HEK293 (cell line): ENCODE measurements around the gene RCAN2.

Experiments used
- CTCF ChIA-PET: fragments of 350-600 bp; formaldehyde crosslinking; extraction: SDS; loops from one replicate; lab custom pipeline; 2021; ENCODE audit warnings: antibody characterized with exemption; lab: Yijun Ruan, JAX
- POLR2A ChIA-PET: fragments of 300-600 bp; formaldehyde crosslinking; extraction: SDS; loops from one replicate; lab custom pipeline; 2020; ENCODE audit warnings: antibody characterized with exemption, inconsistent platforms; lab: Yijun Ruan, JAX
- H3K27ac ChIP-seq: fragments of 200-500 bp; sonication (Bioruptor generic); 2 replicates; pipeline ENCODE4 v1.5.1; 2014; ENCODE audit warnings: low read depth, low read length, control low read depth, inconsistent platforms; ENCODE audit errors: extremely low read depth
- H3K36me3 ChIP-seq, 2 experiments: fragments of 200-500 bp in 1 of 2; sonication (Bioruptor generic) in 1 of 2; 1 replicate in 1 of 2; 2 replicates in 1 of 2; pipeline ENCODE4 v1.5.1; 2014 to 2017; ENCODE audit warnings: inconsistent platforms in 2 of 2, low read length in 2 of 2; ENCODE audit not compliant: control insufficient read depth in 2 of 2, insufficient read depth in 1 of 2
- H3K4me1 ChIP-seq: fragments of 200-500 bp; sonication (Bioruptor generic); 2 replicates; pipeline ENCODE4 v1.5.1; 2014; ENCODE audit warnings: mild to moderate bottlenecking, low read length, inconsistent platforms; ENCODE audit not compliant: control insufficient read depth, insufficient read depth
- H3K4me3 ChIP-seq: 2 replicates; pipeline ENCODE4 v1.5.1; 2011; ENCODE audit warnings: low read depth, mild to moderate bottlenecking, control low read depth, low read length, moderate library complexity
- H3K9me3 ChIP-seq: fragments of 200-500 bp; sonication (Bioruptor generic); 2 replicates; pipeline ENCODE4 v1.5.1; 2014; ENCODE audit warnings: low read depth, low read length, inconsistent platforms; ENCODE audit not compliant: control insufficient read depth, insufficient read depth
- BCL11A ChIP-seq: fragments of 450-650 bp; formaldehyde crosslinking; IDR thresholded peaks from 2 replicates; pipeline ENCODE4 v1.5.1; 2016; ENCODE audit warnings: low read depth, missing biosample characterization, missing genetic modification characterization
- BCL11B ChIP-seq: fragments of 450-650 bp; formaldehyde crosslinking; IDR thresholded peaks from 2 replicates; pipeline ENCODE4 v1.5.1; 2016; ENCODE audit warnings: low read depth, missing biosample characterization, missing genetic modification characterization
- KLF7 ChIP-seq: fragments of 450-650 bp; formaldehyde crosslinking; IDR thresholded peaks from 2 replicates; pipeline ENCODE4 v1.5.1; 2016; ENCODE audit warnings: missing biosample characterization, missing genetic modification characterization, borderline replicate concordance
- MEIS1 ChIP-seq: sonication (generic); formaldehyde crosslinking; IDR thresholded peaks from 2 replicates; pipeline ENCODE4 v1.8.1; 2022; ENCODE audit warnings: missing genetic modification reagents, mild to moderate bottlenecking, borderline replicate concordance
- OVOL3 ChIP-seq: fragments of 450-650 bp; formaldehyde crosslinking; IDR thresholded peaks from 2 replicates; pipeline ENCODE4 v1.5.1; 2016; ENCODE audit warnings: missing biosample characterization, missing genetic modification characterization
- ZBTB1 ChIP-seq: fragments of 450-650 bp; formaldehyde crosslinking; IDR thresholded peaks from 2 replicates; pipeline ENCODE4 v1.5.1; 2016; ENCODE audit warnings: missing biosample characterization, missing genetic modification characterization
- ZFHX2 ChIP-seq: fragments of 450-650 bp; formaldehyde crosslinking; conservative IDR thresholded peaks from 2 replicates; pipeline ENCODE4 v1.5.1; 2016; ENCODE audit warnings: missing biosample characterization, missing genetic modification characterization
- ZNF211 ChIP-seq: fragments of 450-650 bp; formaldehyde crosslinking; IDR thresholded peaks from 2 replicates; pipeline ENCODE4 v1.5.1; 2016; ENCODE audit warnings: low read depth, missing biosample characterization, missing genetic modification characterization
- ZNF292 ChIP-seq: fragments of 450-650 bp; formaldehyde crosslinking; IDR thresholded peaks from 2 replicates; pipeline ENCODE4 v1.5.1; 2016; ENCODE audit warnings: low read depth, missing biosample characterization, missing genetic modification characterization, borderline replicate concordance
- ZNF629 ChIP-seq: fragments of 450-650 bp; formaldehyde crosslinking; IDR thresholded peaks from 2 replicates; pipeline ENCODE4 v1.5.1; 2017; ENCODE audit warnings: missing biosample characterization, missing genetic modification characterization
- ZNF660 ChIP-seq: fragments of 450-650 bp; IDR thresholded peaks from 2 replicates; pipeline ENCODE4 v1.5.1; 2018; ENCODE audit warnings: missing biosample characterization, mild to moderate bottlenecking, missing genetic modification characterization
- ZNF677 ChIP-seq: fragments of 450-650 bp; IDR thresholded peaks from 2 replicates; pipeline ENCODE4 v1.5.0; 2018; ENCODE audit warnings: missing biosample characterization, mild to moderate bottlenecking, missing genetic modification characterization, moderate library complexity
- ZNF776 ChIP-seq: fragments of 450-650 bp; formaldehyde crosslinking; IDR thresholded peaks from 2 replicates; pipeline ENCODE4 v1.5.0; 2017; ENCODE audit warnings: missing biosample characterization, missing genetic modification characterization, borderline replicate concordance
- TF ChIP-seq, protein P1 (sequence below): fragments of 450-650 bp; formaldehyde crosslinking; IDR thresholded peaks from 2 replicates; pipeline ENCODE4 v1.5.1; 2016; ENCODE audit warnings: missing biosample characterization, missing genetic modification characterization
- TF ChIP-seq, protein P2 (sequence below): fragments of 450-650 bp; formaldehyde crosslinking; IDR thresholded peaks from 2 replicates; pipeline ENCODE4 v1.5.1; 2016; ENCODE audit warnings: missing biosample characterization, missing genetic modification characterization
- TF ChIP-seq, protein P3 (sequence below): fragments of 450-650 bp; IDR thresholded peaks from 2 replicates; pipeline ENCODE4 v1.5.1; 2018; ENCODE audit warnings: missing biosample characterization, missing genetic modification characterization
- TF ChIP-seq, protein P4 (sequence below): fragments of 450-650 bp; formaldehyde crosslinking; IDR thresholded peaks from 2 replicates; pipeline ENCODE4 v1.5.1; 2016; ENCODE audit warnings: missing biosample characterization, missing genetic modification characterization

RCAN2 gene

DNA sequence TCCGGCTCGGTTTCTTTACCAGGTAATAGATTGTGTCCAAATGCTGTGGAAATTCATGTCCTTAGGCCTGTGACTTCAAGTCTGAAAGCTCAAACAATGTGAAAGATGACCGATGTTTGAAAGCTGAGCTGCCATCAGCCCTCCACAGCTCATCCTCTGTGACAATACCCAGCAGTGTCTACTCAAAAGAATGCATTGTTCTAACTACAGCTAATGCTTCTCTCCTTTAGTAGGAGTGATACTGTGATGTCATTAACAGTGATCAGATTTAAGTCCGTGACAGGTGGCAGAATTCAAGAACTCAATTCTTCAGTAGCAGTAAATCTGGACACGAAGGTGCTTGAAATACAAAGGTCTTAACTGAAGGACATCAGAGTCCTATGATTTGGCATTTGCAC is 97.3 kb downstream of the RCAN2 start (continued):
- TF ChIP-seq, protein P1, sequence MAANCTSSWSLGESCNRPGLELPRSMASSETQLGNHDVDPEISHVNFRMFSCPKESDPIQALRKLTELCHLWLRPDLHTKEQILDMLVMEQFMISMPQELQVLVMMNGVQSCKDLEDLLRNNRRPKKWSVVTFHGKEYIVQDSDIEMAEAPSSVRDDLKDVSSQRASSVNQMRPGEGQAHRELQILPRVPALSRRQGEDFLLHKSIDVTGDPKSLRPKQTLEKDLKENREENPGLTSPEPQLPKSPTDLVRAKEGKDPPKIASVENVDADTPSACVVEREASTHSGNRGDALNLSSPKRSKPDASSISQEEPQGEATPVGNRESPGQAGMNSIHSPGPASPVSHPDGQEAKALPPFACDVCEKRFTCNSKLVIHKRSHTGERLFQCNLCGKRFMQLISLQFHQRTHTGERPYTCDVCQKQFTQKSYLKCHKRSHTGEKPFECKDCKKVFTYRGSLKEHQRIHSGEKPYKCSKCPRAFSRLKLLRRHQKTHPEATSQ: no peak
- TF ChIP-seq ZNF211 (tag by site-specific recombination): no peak
- no peak for TF ChIP-seq KLF7 (tag by site-specific recombination)
- TF ChIP-seq OVOL3 (tag by site-specific recombination): no peak
- TF ChIP-seq MEIS1 (CRISPR knock-in tag): no peak
- TF ChIP-seq ZNF660 (tag by site-specific recombination): no peak
- TF ChIP-seq, protein P2, sequence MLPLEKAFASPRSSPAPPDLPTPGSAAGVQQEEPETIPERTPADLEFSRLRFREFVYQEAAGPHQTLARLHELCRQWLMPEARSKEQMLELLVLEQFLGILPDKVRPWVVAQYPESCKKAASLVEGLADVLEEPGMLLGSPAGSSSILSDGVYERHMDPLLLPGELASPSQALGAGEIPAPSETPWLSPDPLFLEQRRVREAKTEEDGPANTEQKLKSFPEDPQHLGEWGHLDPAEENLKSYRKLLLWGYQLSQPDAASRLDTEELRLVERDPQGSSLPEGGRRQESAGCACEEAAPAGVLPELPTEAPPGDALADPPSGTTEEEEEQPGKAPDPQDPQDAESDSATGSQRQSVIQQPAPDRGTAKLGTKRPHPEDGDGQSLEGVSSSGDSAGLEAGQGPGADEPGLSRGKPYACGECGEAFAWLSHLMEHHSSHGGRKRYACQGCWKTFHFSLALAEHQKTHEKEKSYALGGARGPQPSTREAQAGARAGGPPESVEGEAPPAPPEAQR: no peak
- TF ChIP-seq, protein P3, sequence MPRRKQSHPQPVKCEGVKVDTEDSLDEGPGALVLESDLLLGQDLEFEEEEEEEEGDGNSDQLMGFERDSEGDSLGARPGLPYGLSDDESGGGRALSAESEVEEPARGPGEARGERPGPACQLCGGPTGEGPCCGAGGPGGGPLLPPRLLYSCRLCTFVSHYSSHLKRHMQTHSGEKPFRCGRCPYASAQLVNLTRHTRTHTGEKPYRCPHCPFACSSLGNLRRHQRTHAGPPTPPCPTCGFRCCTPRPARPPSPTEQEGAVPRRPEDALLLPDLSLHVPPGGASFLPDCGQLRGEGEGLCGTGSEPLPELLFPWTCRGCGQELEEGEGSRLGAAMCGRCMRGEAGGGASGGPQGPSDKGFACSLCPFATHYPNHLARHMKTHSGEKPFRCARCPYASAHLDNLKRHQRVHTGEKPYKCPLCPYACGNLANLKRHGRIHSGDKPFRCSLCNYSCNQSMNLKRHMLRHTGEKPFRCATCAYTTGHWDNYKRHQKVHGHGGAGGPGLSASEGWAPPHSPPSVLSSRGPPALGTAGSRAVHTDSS (tag by site-specific recombination): no peak
- no peak for TF ChIP-seq ZFHX2 (tag by site-specific recombination)
- TF ChIP-seq ZBTB1: no peak
- TF ChIP-seq ZNF677 (tag by site-specific recombination): no peak

DNA sequence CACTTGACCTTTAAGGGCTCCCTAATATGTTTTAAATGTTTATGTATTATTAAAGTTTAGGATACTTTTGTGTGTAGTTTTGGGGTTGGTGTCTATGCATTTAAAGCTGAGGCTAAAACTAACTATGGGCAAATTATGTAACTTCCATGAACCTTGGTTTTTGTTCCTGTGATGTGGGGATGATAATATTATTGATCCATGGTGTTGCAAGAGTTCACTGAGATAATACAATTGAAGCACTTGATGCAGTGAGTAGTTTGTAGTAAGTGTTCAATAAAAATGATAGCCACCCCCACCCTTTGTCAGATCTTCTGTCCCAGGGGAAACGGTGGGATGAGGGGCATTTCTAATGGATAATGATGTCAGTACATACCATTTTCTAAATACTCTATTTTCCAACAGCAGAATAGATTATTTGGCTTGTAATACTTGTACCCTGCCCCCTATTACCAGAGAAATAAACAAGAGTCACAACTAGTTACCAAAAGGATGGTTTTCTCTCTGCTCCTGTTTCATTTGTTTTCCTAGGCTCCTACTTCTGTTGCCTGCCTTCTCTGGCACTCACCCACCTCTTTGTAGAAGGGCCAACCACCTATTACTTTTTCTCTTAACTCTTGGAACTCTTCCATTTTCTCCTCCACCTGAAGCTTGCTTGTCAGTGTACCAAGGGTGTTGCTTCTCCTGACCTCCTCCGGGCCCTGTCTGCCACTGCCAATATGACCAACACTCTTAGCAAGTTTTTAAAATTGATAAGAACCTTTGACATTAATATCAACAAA is 97.9 kb downstream of the RCAN2 start:
- TF ChIP-seq, protein P4, sequence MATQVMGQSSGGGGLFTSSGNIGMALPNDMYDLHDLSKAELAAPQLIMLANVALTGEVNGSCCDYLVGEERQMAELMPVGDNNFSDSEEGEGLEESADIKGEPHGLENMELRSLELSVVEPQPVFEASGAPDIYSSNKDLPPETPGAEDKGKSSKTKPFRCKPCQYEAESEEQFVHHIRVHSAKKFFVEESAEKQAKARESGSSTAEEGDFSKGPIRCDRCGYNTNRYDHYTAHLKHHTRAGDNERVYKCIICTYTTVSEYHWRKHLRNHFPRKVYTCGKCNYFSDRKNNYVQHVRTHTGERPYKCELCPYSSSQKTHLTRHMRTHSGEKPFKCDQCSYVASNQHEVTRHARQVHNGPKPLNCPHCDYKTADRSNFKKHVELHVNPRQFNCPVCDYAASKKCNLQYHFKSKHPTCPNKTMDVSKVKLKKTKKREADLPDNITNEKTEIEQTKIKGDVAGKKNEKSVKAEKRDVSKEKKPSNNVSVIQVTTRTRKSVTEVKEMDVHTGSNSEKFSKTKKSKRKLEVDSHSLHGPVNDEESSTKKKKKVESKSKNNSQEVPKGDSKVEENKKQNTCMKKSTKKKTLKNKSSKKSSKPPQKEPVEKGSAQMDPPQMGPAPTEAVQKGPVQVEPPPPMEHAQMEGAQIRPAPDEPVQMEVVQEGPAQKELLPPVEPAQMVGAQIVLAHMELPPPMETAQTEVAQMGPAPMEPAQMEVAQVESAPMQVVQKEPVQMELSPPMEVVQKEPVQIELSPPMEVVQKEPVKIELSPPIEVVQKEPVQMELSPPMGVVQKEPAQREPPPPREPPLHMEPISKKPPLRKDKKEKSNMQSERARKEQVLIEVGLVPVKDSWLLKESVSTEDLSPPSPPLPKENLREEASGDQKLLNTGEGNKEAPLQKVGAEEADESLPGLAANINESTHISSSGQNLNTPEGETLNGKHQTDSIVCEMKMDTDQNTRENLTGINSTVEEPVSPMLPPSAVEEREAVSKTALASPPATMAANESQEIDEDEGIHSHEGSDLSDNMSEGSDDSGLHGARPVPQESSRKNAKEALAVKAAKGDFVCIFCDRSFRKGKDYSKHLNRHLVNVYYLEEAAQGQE: no peak
- TF ChIP-seq BCL11A (tag by site-specific recombination) (no peak), ZNF292 (tag by site-specific recombination) (no peak), BCL11B (tag by site-specific recombination) (no peak), ZNF629 (tag by site-specific recombination) (no peak), ZNF776 (tag by site-specific recombination) (no peak)
- TF ChIP-seq, all 188 proteins: peak for 0
- CTCF ChIA-PET: no interaction called here

More for the DNA sequence above, 97.9 kb downstream of the RCAN2 start:
- no peaks in the 10 kb centered on the region for H3K4me1 ChIP-seq
- POLR2A ChIA-PET: no interaction called here
- no peak overlapping the region for H3K27ac ChIP-seq
- no peak overlapping the region for H3K4me3 ChIP-seq
- H3K36me3 ChIP-seq: no peaks in the 10 kb centered on the region
- no peaks in the 10 kb centered on the region for H3K9me3 ChIP-seq
